ENCODE results near the gene CER1. TPM values are rescaled to one million over a fixed set of nuclear protein-coding genes. Genes with fewer than 3 reads are reported as not detected.

Gene CER1
- total RNA-seq, 4 donors from 2014 or later = 1.9 to 7.6 TPM; not detected in 2

GRCh38 chr9:14733133-14733532, 10.6 kb upstream of the CER1 start:
- Histone ChIP-seq H3K27me3 (no peaks in the 10 kb centered on the region), H3K9me3 (no peaks in the 10 kb centered on the region), H3K4me1 (no peaks in the 10 kb centered on the region), H3K4me3 (no peak overlapping the region), H3K27ac (no peak overlapping the region), H3K36me3 (peaks cover 0 to 15% (median 0%) of the 10 kb centered on the region in 3 donors)
- TF ChIP-seq CTCF (IDR thresholded peaks at IDR 0.05) (no peak), POLR2A (IDR thresholded peaks at IDR 0.05) (no peak)
- no peak for DNase-seq

- no peak for DNase-seq
- no peak overlapping the region for H3K27ac ChIP-seq
- H3K9me3 ChIP-seq = no peaks in the 10 kb centered on the region
- no peaks in the 10 kb centered on the region for H3K4me1 ChIP-seq
- no peak overlapping the region for H3K4me3 ChIP-seq
- H3K36me3 ChIP-seq = peaks cover 0 to 2% (median 0%) of the 10 kb centered on the region in 3 donors
- TF ChIP-seq CTCF (IDR thresholded peaks at IDR 0.05) = no peak
- TF ChIP-seq POLR2A (IDR thresholded peaks at IDR 0.05) = no peak
- no peaks in the 10 kb centered on the region for H3K27me3 ChIP-seq
Observed at GRCh38 chr9:14731294-14731981, 8.9 kb upstream of the CER1 start.

GRCh38 chr9:14730461-14730898, 7.9 kb upstream of the CER1 start:
- Histone ChIP-seq H3K4me1 (no peaks in the 10 kb centered on the region), H3K27ac (no peak overlapping the region), H3K9me3 (no peaks in the 10 kb centered on the region), H3K27me3 (no peaks in the 10 kb centered on the region), H3K4me3 (no peak overlapping the region), H3K36me3 (no peaks in the 10 kb centered on the region)
- DNase-seq = no peak
- no peak for TF ChIP-seq CTCF (IDR thresholded peaks at IDR 0.05)
- no peak for TF ChIP-seq POLR2A (IDR thresholded peaks at IDR 0.05)

- no peaks in the 10 kb centered on the region for H3K36me3 ChIP-seq
- no peaks in the 10 kb centered on the region for H3K4me1 ChIP-seq
- H3K9me3 ChIP-seq = no peaks in the 10 kb centered on the region
- no peak overlapping the region for H3K4me3 ChIP-seq
- H3K27me3 ChIP-seq = no peaks in the 10 kb centered on the region
- no peak for TF ChIP-seq CTCF (IDR thresholded peaks at IDR 0.05)
- no peak for TF ChIP-seq POLR2A (IDR thresholded peaks at IDR 0.05)
- no peak for DNase-seq
- H3K27ac ChIP-seq = no peak overlapping the region
Observed at GRCh38 chr9:14723301-14723700, 768 bp upstream of the CER1 start.

GRCh38 chr9:14719231-14719923, 3.2 kb downstream of the CER1 start:
- no peak for DNase-seq
- H3K4me1 ChIP-seq = no peaks in the 10 kb centered on the region
- no peaks in the 10 kb centered on the region for H3K36me3 ChIP-seq

More at GRCh38 chr9:14719231-14719923, 3.2 kb downstream of the CER1 start:
- H3K27ac ChIP-seq = no peak overlapping the region
- H3K4me3 ChIP-seq = no peak overlapping the region
- no peaks in the 10 kb centered on the region for H3K27me3 ChIP-seq
- TF ChIP-seq CTCF (IDR thresholded peaks at IDR 0.05) (no peak), POLR2A (IDR thresholded peaks at IDR 0.05) (no peak)
- no peaks in the 10 kb centered on the region for H3K9me3 ChIP-seq

Measured in Peyer's patch (tissue), 4 donors.